Spleen (tissue), 11 donors: ENCODE data around the gene HTRA2. TPM values are rescaled to one million over a fixed set of nuclear protein-coding genes. Genes with fewer than 3 reads are reported as not detected.

Experiments used
- DNase-seq: peaks from one replicate; pipeline ENCODE4 v3.0.0-alpha.2; 2020
- H3K27ac ChIP-seq, 8 donors: fragments of 200-600 bp; sonication (generic) in 7 of 8; 1 replicate in 4 of 8; 2 replicates in 4 of 8; pipeline versions ENCODE4 v1.5.0 to v1.8.0; 2016 to 2021; ENCODE audit warnings: inconsistent platforms in 4 of 8, mild to moderate bottlenecking in 4 of 8, moderate library complexity in 1 of 8
- H3K27me3 ChIP-seq, 7 donors: fragments of 200-600 bp; sonication (generic) in 6 of 7; replicated peaks in 1 of 7; 1 replicate in 4 of 7; 2 replicates in 3 of 7; pipeline versions ENCODE4 v1.5.0 to v1.8.0; 2016 to 2021; ENCODE audit warnings: inconsistent platforms in 3 of 7, mild to moderate bottlenecking in 1 of 7
- H3K36me3 ChIP-seq, 6 donors: fragments of 200-600 bp; sonication (generic) in 5 of 6; 1 replicate in 4 of 6; 2 replicates in 2 of 6; pipeline versions ENCODE4 v1.5.0 to v1.8.0; 2016 to 2021; ENCODE audit warnings: inconsistent platforms in 2 of 6
- H3K4me1 ChIP-seq, 6 donors: fragments of 200-600 bp; sonication (generic) in 5 of 6; 1 replicate in 3 of 6; 2 replicates in 3 of 6; pipeline versions ENCODE4 v1.5.0 to v1.8.0; 2016 to 2021; ENCODE audit warnings: inconsistent platforms in 3 of 6
- H3K4me3 ChIP-seq, 8 donors: fragments of 200-600 bp; sonication (generic) in 7 of 8; 1 replicate in 4 of 8; 2 replicates in 4 of 8; pipeline versions ENCODE4 v1.5.0 to v1.8.0; 2016 to 2021; ENCODE audit warnings: inconsistent platforms in 4 of 8, mild to moderate bottlenecking in 4 of 8, moderate library complexity in 2 of 8
- H3K9me3 ChIP-seq, 8 donors: fragments of 200-600 bp; sonication (generic) in 7 of 8; 1 replicate in 4 of 8; 2 replicates in 4 of 8; pipeline versions ENCODE4 v1.5.0 to v1.8.0; 2016 to 2021; ENCODE audit warnings: inconsistent platforms in 4 of 8
- CTCF ChIP-seq, 11 experiments: fragments of 200-600 bp in 7 of 11; fragments of 450-650 bp in 4 of 11; sonication (generic) in 4 of 11; IDR thresholded peaks in 8 of 11; conservative IDR thresholded peaks in 3 of 11; 1 replicate in 7 of 11; 2 replicates in 4 of 11; pipeline versions ENCODE4 v1.4.0 to v1.8.0; 2016 to 2021; ENCODE audit warnings: antibody characterized with exemption in 11 of 11, inconsistent platforms in 4 of 11, mild to moderate bottlenecking in 1 of 11
- POLR2A ChIP-seq, 3 donors: fragments of 450-650 bp; IDR thresholded peaks; one replicate each; pipeline ENCODE4 v1.5.1; 2017; ENCODE audit warnings: antibody characterized with exemption in 3 of 3, mild to moderate bottlenecking in 1 of 3
- POLR2AphosphoS5 ChIP-seq, 3 donors: sonication (generic); formaldehyde crosslinking; IDR thresholded peaks; one replicate each; pipeline ENCODE4 v1.5.1; 2017; ENCODE audit warnings: antibody characterized with exemption in 3 of 3
- WGBS, 5 donors: extraction: QIAGEN DNeasy Blood & Tissue Kit in 3 of 5; methylation state at CpG; one replicate each; pipeline versions ENCODE4 v1.1.5 to v1.1.7; 2013 to 2018; 5-methylcytosine and 5-hydroxymethylcytosine counted together
- intact Hi-C: fragments of 100-400 bp; cut with DNase I; formaldehyde crosslinking; loops from one replicate; pipeline ENCODE4 v1.15.0; 2023; ENCODE audit warnings: low total_unique reads
- polyA plus RNA-seq, 3 donors: library from polyadenylated mRNA; stranded (reverse); fragments of 200-250 nt; gene quantifications; one replicate each; pipeline ENCODE4 v1.2.1, GENCODE V29; 2013
- total RNA-seq, 7 donors: library from RNA; depleted of rRNA in 3 of 7; stranded (reverse); fragments of >200 nt in 3 of 7; fragmentation: NEBNext Ultra II Directional in 4 of 7; extraction: Animal tissue kit (Norgen Biotek cat#: 25700) in 4 of 7; gene quantifications; one replicate each; pipeline versions ENCODE4 v1.1.0 to v1.2.1, GENCODE V29; 2016 to 2021
- donor health status: healthy with polysubstance abuse.
- donor health status: DM: no; HTN: no; CAD: no; lungs with moderate emphysema.
- donor health status: DM: no; HTN: no; CAD: no.
- donor health status: Bipolar disorder and iron deficiency.
- donor health status: healthy.
- donor health status: DM: no; HTN: no; CAD: no.
- donor health status: DM: yes; HTN: yes; CAD: no.

The HTRA2 gene
- total and polyA plus RNA-seq, 10 donors: 34.2 to 58.7 (median 42.9) TPM

- DNase-seq: no peak
- Histone ChIP-seq H3K4me1 (peaks cover 8 to 85% (median 39%) of the 10 kb centered on the region in 6 donors), H3K27ac (peak overlapping the region in 1 of 8 donors; percentile 78), H3K27me3 (no peaks in the 10 kb centered on the region), H3K9me3 (no peaks in the 10 kb centered on the region), H3K36me3 (no peaks in the 10 kb centered on the region), H3K4me3 (no peak overlapping the region)
- intact Hi-C loops: no loop called here
- TF ChIP-seq POLR2AphosphoS5 (IDR thresholded peaks at IDR 0.05): no peak
- no peak for TF ChIP-seq POLR2A (IDR thresholded peaks at IDR 0.05)
- TF ChIP-seq CTCF (IDR thresholded peaks at IDR 0.05 in 8 of 11, conservative IDR thresholded peaks at IDR 0.05 in 3 of 11): no peak
- 87 to 97% (median 93%) methylated on average over 4 of the region's 4 CpGs for WGBS, 5 donors
Measured at GRCh38 chr2:74575320-74575719, 45.6 kb downstream of the HTRA2 start.

DNA sequence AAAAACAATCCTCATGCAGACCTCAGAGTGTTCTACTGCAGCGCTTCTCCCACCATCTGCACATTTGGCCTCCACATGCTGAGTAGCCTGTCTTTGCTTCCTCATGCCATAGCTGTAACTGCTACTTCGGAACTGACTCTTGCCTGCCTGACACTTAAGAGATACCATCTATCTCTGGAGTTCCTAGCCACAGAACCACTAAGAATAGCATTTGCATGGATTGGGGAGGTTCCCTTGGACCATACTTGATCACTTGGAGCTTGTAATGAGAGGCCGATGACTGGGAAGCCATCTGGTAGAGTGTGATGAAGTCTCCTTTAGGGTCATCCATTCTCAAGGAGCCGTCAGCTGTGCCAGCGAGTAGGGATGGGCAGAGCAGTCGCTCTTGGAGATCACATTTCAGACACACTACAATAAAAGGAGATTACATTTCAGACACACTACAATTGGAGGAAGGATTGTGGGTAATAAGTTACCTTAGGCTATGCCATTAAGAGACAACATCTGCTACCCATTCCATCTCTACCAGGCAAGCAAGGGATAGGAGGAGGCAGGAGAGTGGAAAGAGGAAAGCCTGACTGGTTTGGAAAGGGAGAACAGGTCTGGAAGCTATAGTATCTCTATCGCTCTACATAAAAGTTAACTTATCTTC is 46.6 kb downstream of the HTRA2 start:
- no peak for DNase-seq
- Histone ChIP-seq H3K4me1 (peaks cover 8 to 76% (median 37%) of the 10 kb centered on the region in 6 donors), H3K4me3 (peak overlapping the region in 1 of 8 donors; percentile 27), H3K27me3 (no peaks in the 10 kb centered on the region), H3K9me3 (no peaks in the 10 kb centered on the region), H3K27ac (peak overlapping the region in 7 of 8 donors; percentile 18 to 79 (median 60)), H3K36me3 (no peaks in the 10 kb centered on the region)
- 77 to 90% (median 78%) methylated on average over 7 of the region's 7 CpGs for WGBS, 5 donors
- intact Hi-C loops: no loop called here
- TF ChIP-seq POLR2A (IDR thresholded peaks at IDR 0.05) (no peak), CTCF (IDR thresholded peaks at IDR 0.05 in 8 of 11, conservative IDR thresholded peaks at IDR 0.05 in 3 of 11) (no peak), POLR2AphosphoS5 (IDR thresholded peaks at IDR 0.05) (no peak)

DNA sequence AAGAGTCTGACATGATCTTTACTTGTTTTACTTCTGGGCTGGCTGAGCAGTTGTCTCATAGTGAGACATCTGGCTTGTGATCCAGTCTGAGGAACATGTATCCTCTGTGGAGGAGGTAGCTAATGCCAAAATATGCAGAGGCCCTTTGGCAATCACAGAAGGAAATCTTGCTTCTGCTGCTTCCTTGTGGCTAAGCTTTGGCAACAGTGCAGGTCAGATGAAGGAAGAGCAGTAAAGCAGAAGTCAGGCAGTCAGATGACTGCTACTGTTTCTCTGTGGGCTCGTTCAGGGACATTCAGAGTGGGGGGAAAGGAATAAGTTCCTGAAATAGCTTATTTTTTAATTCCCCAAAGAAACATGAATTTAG is 47.1 kb downstream of the HTRA2 start:
- Histone ChIP-seq H3K36me3 (no peaks in the 10 kb centered on the region), H3K4me1 (peaks cover 8 to 70% (median 35%) of the 10 kb centered on the region in 6 donors), H3K27me3 (no peaks in the 10 kb centered on the region), H3K9me3 (no peaks in the 10 kb centered on the region), H3K4me3 (peak overlapping the region in 1 of 8 donors; percentile 27), H3K27ac (peak overlapping the region in 7 of 8 donors; percentile 52 to 79 (median 69))
- TF ChIP-seq POLR2AphosphoS5 (IDR thresholded peaks at IDR 0.05) (peak in 1 of 3 donors; percentile 70), POLR2A (IDR thresholded peaks at IDR 0.05) (no peak)
- intact Hi-C loops: no loop called here
- WGBS, 5 donors: 5 to 25% (median 18%) methylated on average over 1 of the region's 1 CpG
- DNase-seq: no peak

- WGBS, 5 donors: 3 to 18% (median 10%) methylated on average over 2 of the region's 2 CpGs
Measured at GRCh38 chr2:74577448-74577847, 47.7 kb downstream of the HTRA2 start.

More at GRCh38 chr2:74577448-74577847, 47.7 kb downstream of the HTRA2 start:
- H3K4me3 ChIP-seq: peak overlapping the region in 1 of 8 donors; percentile 27
- intact Hi-C loops: no loop called here
- H3K27ac ChIP-seq: peak overlapping the region in 7 of 8 donors; percentile 52 to 79 (median 69)
- no peaks in the 10 kb centered on the region for H3K9me3 ChIP-seq
- TF ChIP-seq POLR2AphosphoS5 (IDR thresholded peaks at IDR 0.05) (no peak), POLR2A (IDR thresholded peaks at IDR 0.05) (no peak), CTCF (IDR thresholded peaks at IDR 0.05 in 8 of 11, conservative IDR thresholded peaks at IDR 0.05 in 3 of 11) (no peak)
- peaks cover 8 to 64% (median 35%) of the 10 kb centered on the region in 6 donors for H3K4me1 ChIP-seq
- DNase-seq: no peak
- H3K27me3 ChIP-seq: no peaks in the 10 kb centered on the region
- H3K36me3 ChIP-seq: no peaks in the 10 kb centered on the region
